CD14-positive monocyte (primary cell): ENCODE measurements around the gene ZNF652. TPM values are rescaled to one million over a fixed set of nuclear protein-coding genes. Genes with fewer than 3 reads are reported as not detected.
A peak's percentile ranks its signal among the peaks of the same experiment; 100 is the strongest.

Experiments
- DNase-seq, 3 donors: peaks; one replicate each; pipeline ENCODE4 v3.0.0-alpha.2; 2011 to 2022
- H2AFZ ChIP-seq: 2 replicates; pipeline ENCODE4 v1.6.0; 2012; ENCODE audit warnings: mild to moderate bottlenecking, low read depth, low read length, inconsistent platforms; ENCODE audit not compliant: insufficient read depth, poor library complexity, severe bottlenecking
- H3K27ac ChIP-seq, 2 donors: 1 replicate in 1 of 2; 2 replicates in 1 of 2; pipeline ENCODE4 v1.5.1; 2012 to 2013; ENCODE audit warnings: low read length in 2 of 2, control low read depth in 1 of 2, inconsistent platforms in 1 of 2, low read depth in 1 of 2, mild to moderate bottlenecking in 1 of 2
- H3K27me3 ChIP-seq, 2 donors: one replicate each; pipeline versions ENCODE4 v1.6.0 to v1.6.1; 2011 to 2013; ENCODE audit warnings: low read length in 2 of 2; ENCODE audit not compliant: control insufficient read depth in 2 of 2, insufficient read depth in 2 of 2
- H3K36me3 ChIP-seq, 2 donors: replicated peaks in 1 of 2; 1 replicate in 1 of 2; 2 replicates in 1 of 2; pipeline versions ENCODE4 v1.5.1 to v1.6.1; 2012 to 2013; ENCODE audit warnings: low read length in 2 of 2, control low read depth in 1 of 2, inconsistent platforms in 1 of 2, mild to moderate bottlenecking in 1 of 2; ENCODE audit not compliant: insufficient read depth in 2 of 2, control insufficient read depth in 1 of 2
- H3K4me1 ChIP-seq, 2 donors: 1 replicate in 1 of 2; 2 replicates in 1 of 2; pipeline versions ENCODE4 v1.5.1 to v1.6.1; 2012 to 2013; ENCODE audit warnings: low read length in 2 of 2, control low read depth in 1 of 2, inconsistent platforms in 1 of 2, mild to moderate bottlenecking in 1 of 2, moderate library complexity in 1 of 2; ENCODE audit not compliant: insufficient read depth in 2 of 2, control insufficient read depth in 1 of 2
- H3K4me2 ChIP-seq: replicated peaks from 2 replicates; pipeline ENCODE3; 2012; ENCODE audit warnings: low read length, moderate library complexity, mild to moderate bottlenecking; ENCODE audit not compliant: poor library complexity, severe bottlenecking; ENCODE audit errors: extremely low read depth
- H3K4me3 ChIP-seq, 3 experiments: fragments of 200-600 bp in 1 of 3; sonication (generic) in 1 of 3; replicated peaks in 1 of 3; 1 replicate in 2 of 3; 2 replicates in 1 of 3; pipeline ENCODE4 v1.5.1; 2011 to 2013; ENCODE audit warnings: low read length in 3 of 3, mild to moderate bottlenecking in 3 of 3, control low read depth in 2 of 3, low read depth in 2 of 3, inconsistent platforms in 1 of 3, moderate library complexity in 1 of 3
- H3K79me2 ChIP-seq: 2 replicates; pipeline ENCODE4 v1.6.0; 2012; ENCODE audit warnings: mild to moderate bottlenecking, control low read depth, inconsistent platforms, low read length, moderate library complexity; ENCODE audit not compliant: insufficient read depth
- H3K9ac ChIP-seq: 2 replicates; pipeline ENCODE4 v1.6.0; 2017; ENCODE audit warnings: low read length, mild to moderate bottlenecking; ENCODE audit not compliant: insufficient read depth, poor library complexity, severe bottlenecking
- H3K9me3 ChIP-seq, 2 donors: replicated peaks in 1 of 2; 1 replicate in 1 of 2; 2 replicates in 1 of 2; pipeline versions ENCODE4 v1.5.1 to v1.6.1; 2012 to 2013; ENCODE audit warnings: low read length in 2 of 2, control low read depth in 1 of 2; ENCODE audit not compliant: control insufficient read depth in 1 of 2, insufficient read depth in 1 of 2
- H4K20me1 ChIP-seq: 2 replicates; pipeline ENCODE4 v1.6.0; 2012; ENCODE audit warnings: mild to moderate bottlenecking, low read length, control low read depth, moderate library complexity; ENCODE audit not compliant: insufficient read depth
- H3K27ac Mint-ChIP-seq, 7 donors: one replicate each; pipeline ENCODE4 v1.8.0; 2020; ENCODE audit warnings: mild to moderate bottlenecking in 7 of 7, mixed read lengths in 7 of 7, moderate library complexity in 6 of 7, inconsistent platforms in 2 of 7
- H3K27me3 Mint-ChIP-seq, 3 donors: one replicate each; pipeline ENCODE4 v1.8.0; 2021 to 2022; ENCODE audit warnings: low read depth in 3 of 3, mild to moderate bottlenecking in 3 of 3, mixed read lengths in 3 of 3, moderate library complexity in 3 of 3, inconsistent platforms in 1 of 3
- H3K36me3 Mint-ChIP-seq, 2 donors: one replicate each; pipeline ENCODE4 v1.8.0; 2020; ENCODE audit warnings: mixed read lengths in 2 of 2, inconsistent platforms in 1 of 2, mild to moderate bottlenecking in 1 of 2
- H3K4me1 Mint-ChIP-seq: one replicate; pipeline ENCODE4 v1.8.0; 2020; ENCODE audit warnings: mild to moderate bottlenecking, mixed read lengths
- H3K4me3 Mint-ChIP-seq, 2 donors: one replicate each; pipeline ENCODE4 v1.8.0; 2020; ENCODE audit warnings: mild to moderate bottlenecking in 2 of 2, mixed read lengths in 2 of 2, moderate library complexity in 1 of 2
- H3K9me3 Mint-ChIP-seq, 7 donors: one replicate each; pipeline ENCODE4 v1.8.0; 2020 to 2022; ENCODE audit warnings: mixed read lengths in 7 of 7, mild to moderate bottlenecking in 6 of 7, moderate library complexity in 6 of 7, inconsistent platforms in 2 of 7
- CTCF ChIP-seq: fragments of 200-600 bp; IDR thresholded peaks from one replicate; pipeline ENCODE4 v1.8.0; 2022; ENCODE audit warnings: antibody characterized with exemption, mild to moderate bottlenecking
- WGBS: methylation state at CpG from one replicate; pipeline ENCODE4 v1.1.5; 2013; ENCODE audit warnings: missing lambda C conversion rate; ENCODE audit not compliant: insufficient coverage; 5-methylcytosine and 5-hydroxymethylcytosine counted together
- intact Hi-C, 2 donors: fragments of 100-400 bp; cut with micrococcal nuclease; formaldehyde crosslinking; loops; one replicate each; pipeline versions ENCODE4 v1.15.0 to v1.15.1; 2023
- polyA plus RNA-seq, 3 donors: library from polyadenylated mRNA; depleted of rRNA in 1 of 3; unstranded in 2 of 3; stranded (reverse) in 1 of 3; fragments of 300-500 nt in 2 of 3; fragments of >200 nt in 1 of 3; fragmentation: Illumina TruSeq in 2 of 3; gene quantifications; 1 replicate in 2 of 3; 2 replicates in 1 of 3; pipeline ENCODE4 v1.2.3, GENCODE V29; 2012 to 2021

Gene ZNF652
- polyA plus RNA-seq, 3 donors = 16.9 to 19.8 (median 18.8) TPM

- intact Hi-C loops = loop anchor here in 1 of 2 donors (5.0 kb wide), 1 partner anchor 38 kb away; the partner anchor contains the start of gene ZNF652
- no peak overlapping the region for H2AFZ ChIP-seq
- Mint-ChIP-seq H3K4me1 (peaks cover 28% of the 10 kb centered on the region), H3K9me3 (no peaks in the 10 kb centered on the region), H3K4me3 (no peak overlapping the region), H3K36me3 (peaks cover 22 to 26% of the 10 kb centered on the region in 2 donors), H3K27me3 (peaks cover 0 to 2% (median 1%) of the 10 kb centered on the region in 3 donors), H3K27ac (no peak overlapping the region)
- TF ChIP-seq CTCF = no peak
- no peak for DNase-seq
- no peak overlapping the region for H3K9ac ChIP-seq
- H3K4me1 ChIP-seq = peaks cover 3 to 15% of the 10 kb centered on the region in 2 donors
- no peaks in the 10 kb centered on the region for H3K27me3 ChIP-seq
- H3K4me2 ChIP-seq = no peak overlapping the region
- 89% methylated on average over 2 of the region's 3 CpGs for WGBS
- no peak overlapping the region for H3K4me3 ChIP-seq
- no peaks in the 10 kb centered on the region for H3K79me2 ChIP-seq
- no peak overlapping the region for H3K27ac ChIP-seq
- peaks cover 11 to 23% of the 10 kb centered on the region in 2 donors for H3K36me3 ChIP-seq
- H4K20me1 ChIP-seq = no peaks in the 10 kb centered on the region
- H3K9me3 ChIP-seq = no peaks in the 10 kb centered on the region
Measured at GRCh38 chr17:49399995-49400394, 37.9 kb upstream of the ZNF652 start.

GRCh38 chr17:49397586-49397985 is 35.5 kb upstream of the ZNF652 start:
- no peaks in the 10 kb centered on the region for H4K20me1 ChIP-seq
- H3K4me2 ChIP-seq = no peak overlapping the region
- no peak overlapping the region for H3K9ac ChIP-seq
- H2AFZ ChIP-seq = peak overlapping the region; percentile 56
- Mint-ChIP-seq H3K36me3 (peaks cover 2 to 3% of the 10 kb centered on the region in 2 donors), H3K4me3 (no peak overlapping the region), H3K9me3 (no peaks in the 10 kb centered on the region), H3K27ac (no peak overlapping the region), H3K4me1 (peaks cover 37% of the 10 kb centered on the region), H3K27me3 (no peaks in the 10 kb centered on the region)
- no peaks in the 10 kb centered on the region for H3K9me3 ChIP-seq
- H3K27ac ChIP-seq = no peak overlapping the region
- no peak for TF ChIP-seq CTCF
- intact Hi-C loops = loop anchor here in 1 of 2 donors (5.0 kb wide), 1 partner anchor 35 kb away; the partner anchor contains the start of gene ZNF652
- peaks cover 2 to 3% of the 10 kb centered on the region in 2 donors for H3K36me3 ChIP-seq
- peaks cover 27 to 31% of the 10 kb centered on the region in 2 donors for H3K4me1 ChIP-seq
- H3K79me2 ChIP-seq = no peaks in the 10 kb centered on the region
- whole genome bisulfite sequencing = 78% methylated on average over 3 of the region's 4 CpGs
- DNase-seq = no peak
- no peaks in the 10 kb centered on the region for H3K27me3 ChIP-seq
- no peak overlapping the region for H3K4me3 ChIP-seq
